Endothelial cell of umbilical vein (primary cell): ENCODE results near the gene DPYD.

Experiments
- CTCF ChIP-seq, 2 donors: IDR thresholded peaks; 1 replicate in 1 of 2; 2 replicates in 1 of 2; pipeline ENCODE4 v1.5.1; 2011; ENCODE audit warnings: low read length in 2 of 2, mild to moderate bottlenecking in 2 of 2, moderate library complexity in 2 of 2, control low read depth in 1 of 2, inconsistent platforms in 1 of 2, low read depth in 1 of 2; ENCODE audit not compliant: insufficient read depth in 1 of 2; ENCODE audit errors: extremely low read depth in 1 of 2
- EZH2 ChIP-seq: IDR thresholded peaks from 2 replicates; pipeline ENCODE4 v1.6.1; 2012; ENCODE audit warnings: borderline replicate concordance, low read depth, mild to moderate bottlenecking, moderate library complexity, low read length, inconsistent platforms; ENCODE audit not compliant: severe bottlenecking
- FOS ChIP-seq: IDR thresholded peaks from 2 replicates; pipeline ENCODE4 v1.6.1; 2011; ENCODE audit warnings: mild to moderate bottlenecking, low read length, moderate library complexity, borderline replicate concordance; ENCODE audit not compliant: insufficient read depth
- GATA2 ChIP-seq: IDR thresholded peaks from 2 replicates; pipeline ENCODE4 v1.7.0; 2011; ENCODE audit warnings: low read depth, mild to moderate bottlenecking, moderate library complexity, mixed read lengths, low read length; ENCODE audit not compliant: insufficient read length, insufficient read depth
- JUN ChIP-seq: IDR thresholded peaks from 2 replicates; pipeline ENCODE4 v1.6.1; 2011; ENCODE audit warnings: borderline replicate concordance, low read depth; ENCODE audit not compliant: insufficient read length, insufficient read depth
- MAX ChIP-seq: IDR thresholded peaks from 2 replicates; pipeline ENCODE4 v1.6.1; 2011; ENCODE audit not compliant: insufficient read depth, insufficient read length
- MYC ChIP-seq: IDR thresholded peaks from one replicate; pipeline ENCODE4 v1.6.1; 2011; ENCODE audit warnings: mild to moderate bottlenecking, low read depth, low read length
- POLR2A ChIP-seq: IDR thresholded peaks from 2 replicates; pipeline ENCODE4 v1.6.1; 2012; ENCODE audit warnings: low read depth, mild to moderate bottlenecking, control low read depth, low read length
- POLR2AphosphoS5 ChIP-seq: IDR thresholded peaks from 2 replicates; pipeline ENCODE4 v1.6.1; 2012; ENCODE audit warnings: low read depth, mild to moderate bottlenecking, control low read depth, low read length, moderate library complexity; ENCODE audit not compliant: insufficient read depth

GRCh38 chr1:97396463-97396862 lies 524.4 kb downstream of the DPYD start:
- no peak for TF ChIP-seq CTCF (IDR thresholded peaks at IDR 0.05; ENCODE audit: extremely low read depth in 1 of 2, insufficient read depth in 1 of 2, low read depth in 1 of 2, low read length in 2 of 2)
- TF ChIP-seq JUN, result peak; percentile 69
- TF ChIP-seq EZH2, result no peak
- no peak for TF ChIP-seq POLR2AphosphoS5
- no peak for TF ChIP-seq POLR2A
- TF ChIP-seq GATA2, result peak; percentile 88
- peak; percentile 85 for TF ChIP-seq FOS
- no peak for TF ChIP-seq MYC
- no peak for TF ChIP-seq MAX
